Fibroblast of lung (primary cell): ENCODE measurements around the gene ELMO1.

Source experiments
- CTCF ChIP-seq, 2 donors: IDR thresholded peaks in 1 of 2; conservative IDR thresholded peaks in 1 of 2; 1 replicate in 1 of 2; 2 replicates in 1 of 2; pipeline ENCODE4 v1.5.1; 2011 to 2012; ENCODE audit warnings: low read length in 2 of 2, control low read depth in 1 of 2, inconsistent platforms in 1 of 2, low read depth in 1 of 2, mild to moderate bottlenecking in 1 of 2
- EZH2 ChIP-seq: IDR thresholded peaks from 2 replicates; pipeline ENCODE4 v1.5.1; 2012; ENCODE audit warnings: low read length, control low read depth, mild to moderate bottlenecking; ENCODE audit errors: missing control alignments

DNA sequence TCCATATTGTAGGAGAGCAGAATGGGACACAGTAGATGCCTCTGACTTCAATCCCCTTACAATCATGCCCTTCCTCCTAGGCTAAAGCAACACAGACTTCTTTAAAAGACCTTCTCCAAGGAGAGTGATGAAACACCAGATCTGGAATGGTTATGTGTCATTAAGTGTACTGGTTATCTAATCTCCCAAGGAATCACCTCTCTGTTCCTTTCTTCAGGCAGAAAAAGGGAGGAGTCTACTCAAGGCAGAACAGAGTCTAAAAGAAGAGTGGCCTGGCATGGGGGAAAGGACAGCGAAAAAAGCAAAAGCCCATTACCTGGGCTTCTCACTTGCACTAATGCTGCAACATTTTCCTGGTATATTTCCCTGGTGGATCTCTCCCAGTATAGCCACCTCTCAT lies 2.9 kb downstream of the ELMO1 start:
- TF ChIP-seq CTCF (conservative IDR thresholded peaks at IDR 0.05 in 1 of 2, IDR thresholded peaks at IDR 0.05 in 1 of 2; ENCODE audit: low read depth in 1 of 2, low read length in 2 of 2) (no peak), EZH2 (no peak)
